Hepatocyte (in vitro differentiated cells): ENCODE measurements around the gene IGFL2.

Experiments used
- EZH2 ChIP-seq: fragments of 200-600 bp; sonication (generic); IDR thresholded peaks from 2 replicates; pipeline ENCODE4 v1.6.1; 2016; ENCODE audit warnings: antibody characterized with exemption, mild to moderate bottlenecking, borderline replicate concordance
- TF ChIP-seq, protein P1 (sequence below): fragments of 200-600 bp; sonication (generic); IDR thresholded peaks from 2 replicates; pipeline ENCODE4 v1.5.1; 2016; ENCODE audit warnings: antibody characterized with exemption, mild to moderate bottlenecking; ENCODE audit not compliant: poor library complexity

DNA sequence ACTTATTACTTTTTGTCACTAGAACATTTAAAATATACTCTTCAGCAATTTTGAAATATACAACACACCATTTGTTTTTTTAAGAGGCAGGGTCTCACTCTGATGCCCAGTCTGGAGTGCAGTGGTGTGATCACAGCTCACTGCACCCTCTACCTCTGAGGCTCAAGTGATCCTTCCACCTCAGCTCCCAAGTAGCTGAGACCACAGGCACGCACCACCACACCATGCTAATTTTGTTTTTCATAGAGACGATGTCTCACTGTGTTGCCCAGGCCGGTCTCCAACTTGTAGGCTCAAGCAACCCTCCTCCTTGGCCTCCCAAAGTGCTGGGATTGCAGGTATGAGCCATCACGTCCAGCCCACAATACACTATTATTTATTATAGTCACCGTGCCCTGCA, 2.6 kb downstream of the IGFL2 start:
- TF ChIP-seq EZH2 = no peak
- TF ChIP-seq, protein P1, sequence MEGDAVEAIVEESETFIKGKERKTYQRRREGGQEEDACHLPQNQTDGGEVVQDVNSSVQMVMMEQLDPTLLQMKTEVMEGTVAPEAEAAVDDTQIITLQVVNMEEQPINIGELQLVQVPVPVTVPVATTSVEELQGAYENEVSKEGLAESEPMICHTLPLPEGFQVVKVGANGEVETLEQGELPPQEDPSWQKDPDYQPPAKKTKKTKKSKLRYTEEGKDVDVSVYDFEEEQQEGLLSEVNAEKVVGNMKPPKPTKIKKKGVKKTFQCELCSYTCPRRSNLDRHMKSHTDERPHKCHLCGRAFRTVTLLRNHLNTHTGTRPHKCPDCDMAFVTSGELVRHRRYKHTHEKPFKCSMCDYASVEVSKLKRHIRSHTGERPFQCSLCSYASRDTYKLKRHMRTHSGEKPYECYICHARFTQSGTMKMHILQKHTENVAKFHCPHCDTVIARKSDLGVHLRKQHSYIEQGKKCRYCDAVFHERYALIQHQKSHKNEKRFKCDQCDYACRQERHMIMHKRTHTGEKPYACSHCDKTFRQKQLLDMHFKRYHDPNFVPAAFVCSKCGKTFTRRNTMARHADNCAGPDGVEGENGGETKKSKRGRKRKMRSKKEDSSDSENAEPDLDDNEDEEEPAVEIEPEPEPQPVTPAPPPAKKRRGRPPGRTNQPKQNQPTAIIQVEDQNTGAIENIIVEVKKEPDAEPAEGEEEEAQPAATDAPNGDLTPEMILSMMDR = no peak
